Ovary (tissue), 9 donors: ENCODE data around the gene LCOR. TPM values are rescaled to one million over a fixed set of nuclear protein-coding genes. Genes with fewer than 3 reads are reported as not detected.

Experiments
- DNase-seq, 5 donors: peaks; one replicate each; pipeline ENCODE4 v3.0.0-alpha.2; 2019 to 2020
- H3K27ac ChIP-seq, 2 donors: fragments of 200-600 bp; one replicate each; pipeline versions ENCODE4 v1.5.1 to v1.8.0; 2019 to 2022
- H3K27me3 ChIP-seq: fragments of 200-600 bp; one replicate; pipeline ENCODE4 v1.8.0; 2022
- H3K36me3 ChIP-seq: fragments of 200-600 bp; sonication (generic); one replicate; pipeline ENCODE4 v1.5.1; 2019
- H3K4me1 ChIP-seq: one replicate; pipeline ENCODE4 v1.8.1; 2013; ENCODE audit warnings: mild to moderate bottlenecking, moderate library complexity; ENCODE audit not compliant: insufficient read depth
- H3K4me3 ChIP-seq: fragments of 200-600 bp; sonication (generic); one replicate; pipeline ENCODE4 v1.5.1; 2017
- H3K9me3 ChIP-seq, 2 donors: fragments of 200-600 bp in 1 of 2; sonication (generic) in 1 of 2; one replicate each; pipeline versions ENCODE4 v1.5.1 to v1.8.1; 2013 to 2019; ENCODE audit warnings: mild to moderate bottlenecking in 1 of 2, moderate library complexity in 1 of 2
- EP300 ChIP-seq: sonication (generic); formaldehyde crosslinking; IDR thresholded peaks from one replicate; pipeline ENCODE4 v1.6.1; 2017; ENCODE audit warnings: antibody characterized with exemption
- POLR2A ChIP-seq: fragments of 450-650 bp; IDR thresholded peaks from one replicate; pipeline ENCODE4 v1.6.1; 2017; ENCODE audit warnings: antibody characterized with exemption, mild to moderate bottlenecking, moderate library complexity
- WGBS, 3 donors: extraction: QIAGEN DNeasy Blood & Tissue Kit in 1 of 3; methylation state at CpG; one replicate each; pipeline versions ENCODE4 v1.1.5 to v1.1.7; 2013 to 2017; 5-methylcytosine and 5-hydroxymethylcytosine counted together
- intact Hi-C, 4 donors: fragments of 100-400 bp; cut with DNase I; formaldehyde crosslinking; loops; one replicate each; pipeline versions ENCODE4 v1.11.0 to v1.15.1; 2022 to 2023
- polyA plus RNA-seq, 2 donors: library from polyadenylated mRNA; stranded (reverse); fragments of 200-250 nt in 1 of 2; fragments of 350-450 nt in 1 of 2; fragmentation: Illumina TruSeq in 1 of 2; extraction: RNeasy Lipid Tissue Mini Kit (QIAGEN cat#74804) in 1 of 2; gene quantifications; one replicate each; pipeline ENCODE4 v1.2.3, GENCODE V29; 2013 to 2014
- total RNA-seq, 7 donors: library from RNA; depleted of rRNA in 2 of 7; stranded (reverse); fragments of >200 nt in 2 of 7; fragmentation: NEBNext Ultra II Directional in 3 of 7; extraction: Animal tissue kit (Norgen Biotek cat#: 25700) in 3 of 7; gene quantifications; one replicate each; pipeline versions ENCODE4 v1.1.0 to v1.2.4, GENCODE V29; 2016 to 2023
- TF ChIP-seq, protein P1 (sequence below), 3 donors: fragments of 450-650 bp in 2 of 3; fragments of 200-600 bp in 1 of 3; IDR thresholded peaks; one replicate each; pipeline versions ENCODE4 v1.5.1 to v1.8.0; 2016 to 2022; ENCODE audit warnings: antibody characterized with exemption in 3 of 3, mild to moderate bottlenecking in 1 of 3
- donor health status: DM: no; HTN: no; CAD: no; lungs with moderate emphysema.
- donor health status: DM: no; HTN: no; CAD: no.
- donor health status: Bipolar disorder and iron deficiency.
- donor health status: DM: yes; HTN: yes; CAD: no.
- donor health status: DM: no; HTN: no; CAD: no.
- donor health status: DM: yes; HTN: yes; CAD: no.

LCOR gene
- total and polyA plus RNA-seq, 9 donors, result 4.0 to 44.9 (median 29.8) TPM

DNA sequence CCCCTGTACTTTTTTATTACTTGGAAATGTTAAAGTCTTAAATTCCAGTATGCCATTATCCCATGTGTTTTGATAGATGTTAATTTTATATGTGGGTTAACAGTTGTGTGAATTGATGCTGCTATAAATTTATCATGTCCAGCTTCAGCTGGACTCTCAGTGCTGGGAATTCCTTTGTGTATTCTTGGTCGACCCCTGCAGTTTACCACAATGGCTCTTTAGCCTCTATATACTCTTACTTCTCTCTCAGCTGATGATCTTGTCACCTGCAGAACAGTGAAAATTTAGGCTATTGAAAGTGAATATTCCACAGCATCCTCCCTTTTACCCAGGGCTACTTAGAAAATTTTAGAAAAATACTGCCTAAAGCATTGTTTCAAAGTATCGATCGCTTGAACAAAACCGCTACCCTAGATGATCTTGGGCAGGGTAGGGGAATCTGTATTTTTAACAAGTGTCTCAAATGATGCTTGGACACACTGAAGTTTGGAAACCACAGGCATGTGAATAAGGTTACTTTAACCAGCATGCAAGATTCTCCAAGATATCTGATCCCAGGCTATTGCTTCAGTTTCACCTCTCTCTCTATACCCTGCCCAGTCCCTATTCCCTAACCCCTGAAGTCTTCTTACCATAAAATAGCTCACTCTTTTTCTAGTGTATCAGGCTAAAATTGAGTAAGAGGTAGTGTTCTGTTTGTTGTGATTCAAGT, 25.4 kb downstream of the LCOR start:
- TF ChIP-seq, protein P1, sequence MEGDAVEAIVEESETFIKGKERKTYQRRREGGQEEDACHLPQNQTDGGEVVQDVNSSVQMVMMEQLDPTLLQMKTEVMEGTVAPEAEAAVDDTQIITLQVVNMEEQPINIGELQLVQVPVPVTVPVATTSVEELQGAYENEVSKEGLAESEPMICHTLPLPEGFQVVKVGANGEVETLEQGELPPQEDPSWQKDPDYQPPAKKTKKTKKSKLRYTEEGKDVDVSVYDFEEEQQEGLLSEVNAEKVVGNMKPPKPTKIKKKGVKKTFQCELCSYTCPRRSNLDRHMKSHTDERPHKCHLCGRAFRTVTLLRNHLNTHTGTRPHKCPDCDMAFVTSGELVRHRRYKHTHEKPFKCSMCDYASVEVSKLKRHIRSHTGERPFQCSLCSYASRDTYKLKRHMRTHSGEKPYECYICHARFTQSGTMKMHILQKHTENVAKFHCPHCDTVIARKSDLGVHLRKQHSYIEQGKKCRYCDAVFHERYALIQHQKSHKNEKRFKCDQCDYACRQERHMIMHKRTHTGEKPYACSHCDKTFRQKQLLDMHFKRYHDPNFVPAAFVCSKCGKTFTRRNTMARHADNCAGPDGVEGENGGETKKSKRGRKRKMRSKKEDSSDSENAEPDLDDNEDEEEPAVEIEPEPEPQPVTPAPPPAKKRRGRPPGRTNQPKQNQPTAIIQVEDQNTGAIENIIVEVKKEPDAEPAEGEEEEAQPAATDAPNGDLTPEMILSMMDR (IDR thresholded peaks at IDR 0.05), result no peak
- no peak for TF ChIP-seq EP300
- TF ChIP-seq POLR2A, result no peak
- DNase-seq, result no peak
- Histone ChIP-seq H3K27ac (no peak overlapping the region), H3K4me1 (peaks cover 8% of the 10 kb centered on the region), H3K9me3 (no peaks in the 10 kb centered on the region), H3K36me3 (no peaks in the 10 kb centered on the region), H3K4me3 (no peak overlapping the region), H3K27me3 (no peaks in the 10 kb centered on the region)
- 88 to 92% (median 90%) methylated on average over 4 of the region's 4 CpGs for WGBS, 3 donors
- intact Hi-C loops, result no loop called here

DNA sequence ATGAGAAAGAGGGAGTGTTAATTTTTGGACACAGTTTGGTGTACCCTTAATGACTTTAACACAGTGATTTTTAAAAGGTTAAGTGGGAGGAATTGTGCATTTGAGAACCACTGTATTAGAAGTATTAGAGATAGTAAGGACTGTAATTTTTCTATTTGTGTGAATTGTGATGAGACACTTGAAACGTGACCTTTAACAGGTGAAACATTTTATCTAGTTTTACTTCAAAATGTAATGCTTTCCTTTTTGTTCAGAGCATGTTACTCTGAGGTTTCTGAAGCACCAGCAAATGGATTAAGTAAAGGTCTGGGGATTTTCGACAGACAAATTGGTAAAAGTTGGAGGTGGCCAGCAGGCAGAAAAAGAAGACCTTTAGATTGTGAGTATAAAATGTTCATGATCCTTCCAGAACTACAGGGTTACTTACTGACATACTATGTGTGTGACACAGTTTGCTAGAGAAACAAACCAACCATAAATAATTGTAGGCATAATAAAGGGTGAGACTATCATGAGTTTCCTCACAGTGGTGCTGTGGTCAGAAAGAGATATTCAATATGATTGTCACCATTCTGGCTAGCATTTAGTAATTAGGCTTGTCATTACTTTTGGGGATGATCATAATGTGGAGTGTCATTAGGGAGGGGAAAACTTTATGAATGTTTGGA, 26.1 kb downstream of the LCOR start:
- WGBS, 3 donors, result 21 to 44% (median 30%) methylated on average over 2 of the region's 2 CpGs
- TF ChIP-seq, protein P1 (IDR thresholded peaks at IDR 0.05), result no peak
- TF ChIP-seq POLR2A, result no peak
- no peak for TF ChIP-seq EP300

DNA sequence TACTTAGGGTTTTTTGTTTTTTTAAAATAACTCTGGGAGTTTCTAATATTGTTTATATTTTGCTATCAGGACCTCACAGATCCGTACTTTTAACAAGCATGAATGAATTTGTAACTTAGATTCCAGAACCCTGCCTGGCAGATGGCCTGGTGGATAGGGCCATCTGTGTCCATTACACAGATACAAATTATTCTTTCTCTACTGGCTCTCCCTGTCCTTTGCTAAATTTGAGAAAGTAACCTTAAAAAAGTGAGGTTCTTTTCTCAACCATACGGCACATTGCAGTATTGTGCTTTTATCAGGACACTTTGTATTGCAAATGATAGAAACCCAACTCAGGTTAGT, 26.6 kb downstream of the LCOR start:
- Histone ChIP-seq H3K4me3 (no peak overlapping the region), H3K27ac (no peak overlapping the region), H3K36me3 (no peaks in the 10 kb centered on the region), H3K4me1 (peaks cover 6% of the 10 kb centered on the region), H3K27me3 (no peaks in the 10 kb centered on the region), H3K9me3 (no peaks in the 10 kb centered on the region)
- TF ChIP-seq, protein P1 (IDR thresholded peaks at IDR 0.05), result no peak
- intact Hi-C loops, result no loop called here
- WGBS, 3 donors, result 30 to 47% (median 43%) methylated on average over 2 of the region's 2 CpGs
- DNase-seq, result no peak

More for the DNA sequence above, 26.1 kb downstream of the LCOR start:
- intact Hi-C loops, result no loop called here
- H3K27ac ChIP-seq, result no peak overlapping the region
- no peaks in the 10 kb centered on the region for H3K36me3 ChIP-seq
- peaks cover 6% of the 10 kb centered on the region for H3K4me1 ChIP-seq
- no peak overlapping the region for H3K4me3 ChIP-seq
- no peaks in the 10 kb centered on the region for H3K9me3 ChIP-seq
- H3K27me3 ChIP-seq, result no peaks in the 10 kb centered on the region
- no peak for DNase-seq

DNA sequence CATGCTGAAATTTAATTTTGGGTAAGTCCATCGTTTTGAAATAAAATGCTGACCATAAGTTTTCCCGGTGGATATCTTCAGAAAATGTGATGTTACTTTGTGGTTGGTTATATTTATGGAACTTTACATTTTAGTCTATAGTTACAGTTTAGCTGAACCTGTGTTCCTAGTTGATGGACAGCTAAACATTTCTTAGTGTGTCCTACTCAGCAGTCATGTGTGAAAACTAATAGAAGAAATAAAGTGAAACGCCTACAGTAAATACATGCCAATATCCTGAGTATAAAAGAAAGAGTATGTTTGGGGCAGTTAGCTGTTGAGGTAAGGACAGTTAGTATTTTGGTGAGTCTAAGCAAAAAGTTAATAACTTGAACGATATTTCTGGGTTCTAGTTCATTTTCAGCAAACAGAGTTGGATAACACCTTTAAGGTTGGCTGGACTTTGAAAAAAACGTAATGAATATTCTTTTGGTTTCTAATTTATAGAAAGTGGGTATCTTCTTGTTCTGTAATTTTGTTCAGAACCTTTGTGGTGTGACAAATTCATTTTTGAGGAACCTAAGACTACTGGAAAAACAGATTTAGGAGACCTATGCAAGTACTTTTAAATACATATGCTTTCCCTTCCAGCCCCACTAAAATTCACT, 28.7 kb downstream of the LCOR start:
- Histone ChIP-seq H3K4me1 (peaks cover 8% of the 10 kb centered on the region), H3K36me3 (no peaks in the 10 kb centered on the region), H3K4me3 (no peak overlapping the region), H3K9me3 (no peaks in the 10 kb centered on the region), H3K27me3 (no peaks in the 10 kb centered on the region), H3K27ac (no peak overlapping the region)
- intact Hi-C loops, result no loop called here
- WGBS, 3 donors, result 76 to 81% (median 78%) methylated on average over 5 of the region's 5 CpGs
- DNase-seq, result no peak
- TF ChIP-seq, protein P1 (IDR thresholded peaks at IDR 0.05), result no peak
- no peak for TF ChIP-seq EP300
- TF ChIP-seq POLR2A, result no peak
